Sigmoid colon (tissue), 7 donors: Measurements from ENCODE around the gene MIOS. TPM values are rescaled to one million over a fixed set of nuclear protein-coding genes. Genes with fewer than 3 reads are reported as not detected.

Source experiments
- DNase-seq: peaks from one replicate; pipeline ENCODE4 v3.0.0-alpha.2; 2019
- H3K27ac ChIP-seq, 4 donors: fragments of 200-600 bp; sonication (generic); one replicate each; pipeline ENCODE4 v1.5.1; 2016 to 2019; ENCODE audit warnings: mild to moderate bottlenecking in 1 of 4
- H3K27me3 ChIP-seq, 3 donors: fragments of 200-600 bp; sonication (generic); one replicate each; pipeline ENCODE4 v1.5.1; 2019; ENCODE audit warnings: mild to moderate bottlenecking in 1 of 3
- H3K36me3 ChIP-seq, 4 donors: fragments of 200-600 bp; sonication (generic); one replicate each; pipeline ENCODE4 v1.5.1; 2016 to 2019
- H3K4me1 ChIP-seq, 4 donors: fragments of 200-600 bp; sonication (generic); one replicate each; pipeline ENCODE4 v1.5.1; 2017 to 2019
- H3K4me3 ChIP-seq, 4 donors: fragments of 200-600 bp; sonication (generic); one replicate each; pipeline ENCODE4 v1.5.1; 2017 to 2019; ENCODE audit warnings: mild to moderate bottlenecking in 2 of 4, moderate library complexity in 1 of 4
- H3K9me3 ChIP-seq, 4 donors: fragments of 200-600 bp in 3 of 4; sonication (generic) in 3 of 4; one replicate each; pipeline versions ENCODE4 v1.5.1 to v1.6.1; 2013 to 2019
- EP300 ChIP-seq, 4 donors: sonication (generic); formaldehyde crosslinking; IDR thresholded peaks; one replicate each; pipeline ENCODE4 v1.6.1; 2017; ENCODE audit warnings: antibody characterized with exemption in 4 of 4
- POLR2A ChIP-seq, 2 donors: fragments of 450-650 bp; IDR thresholded peaks; one replicate each; pipeline ENCODE4 v1.6.1; 2016; ENCODE audit warnings: antibody characterized with exemption in 2 of 2, mild to moderate bottlenecking in 2 of 2, moderate library complexity in 2 of 2
- POLR2AphosphoS5 ChIP-seq, 4 donors: sonication (generic); formaldehyde crosslinking; IDR thresholded peaks; one replicate each; pipeline ENCODE4 v1.6.1; 2017; ENCODE audit warnings: antibody characterized with exemption in 4 of 4
- WGBS, 2 donors: extraction: QIAGEN DNeasy Blood & Tissue Kit; methylation state at CpG; one replicate each; pipeline ENCODE4 v1.1.7; 2013; 5-methylcytosine and 5-hydroxymethylcytosine counted together
- intact Hi-C: fragments of 100-400 bp; cut with DNase I; formaldehyde crosslinking; loops from one replicate; pipeline ENCODE4 v1.15.1; 2023
- polyA plus RNA-seq, 3 donors: library from polyadenylated mRNA; stranded (reverse); fragments of 200-250 nt; gene quantifications; one replicate each; pipeline ENCODE4 v1.2.3, GENCODE V29; 2013
- total RNA-seq, 4 donors: library from RNA; depleted of rRNA; stranded (reverse); fragments of >200 nt; gene quantifications; one replicate each; pipeline ENCODE4 v1.1.0, GENCODE V29; 2016
- TF ChIP-seq, protein P1 (sequence below), 4 experiments: fragments of 450-650 bp in 3 of 4; fragments of 200-600 bp in 1 of 4; IDR thresholded peaks; one replicate each; pipeline ENCODE4 v1.5.1; 2016 to 2019; ENCODE audit warnings: antibody characterized with exemption in 4 of 4, mild to moderate bottlenecking in 3 of 4, moderate library complexity in 2 of 4
- donor health status: healthy with polysubstance abuse.
- donor health status: Bipolar disorder and iron deficiency.
- donor health status: healthy.

MIOS gene
- total and polyA plus RNA-seq, 7 donors: 11.3 to 40.3 (median 20.8) TPM

DNA sequence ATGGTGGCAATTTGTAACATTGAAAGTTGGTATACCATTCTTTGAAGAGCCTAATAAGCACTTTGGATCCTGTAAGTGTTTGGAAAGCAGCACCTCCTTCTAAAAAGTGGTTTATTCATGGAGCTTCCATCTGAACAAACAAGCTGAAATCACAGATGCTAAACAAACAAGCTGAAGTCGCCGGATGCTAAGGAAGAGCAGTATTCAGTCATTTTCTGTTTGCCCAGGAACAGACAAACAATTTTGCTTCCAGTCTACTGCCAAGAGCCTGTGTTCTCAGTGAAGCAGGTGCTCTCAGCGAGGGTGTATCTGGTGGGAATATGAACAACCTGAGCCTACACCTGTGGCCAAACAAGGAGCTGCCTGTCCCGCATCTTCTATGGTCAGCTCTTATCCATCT lies 37.4 kb upstream of the MIOS start:
- no peaks in the 10 kb centered on the region for H3K27me3 ChIP-seq
- no peak for DNase-seq
- WGBS, 2 donors: 23 to 67% methylated on average over 4 of the region's 4 CpGs
- TF ChIP-seq EP300 (IDR thresholded peaks at IDR 0.05) (no peak), POLR2AphosphoS5 (IDR thresholded peaks at IDR 0.05) (no peak), POLR2A (IDR thresholded peaks at IDR 0.05) (no peak)
- TF ChIP-seq, protein P1, sequence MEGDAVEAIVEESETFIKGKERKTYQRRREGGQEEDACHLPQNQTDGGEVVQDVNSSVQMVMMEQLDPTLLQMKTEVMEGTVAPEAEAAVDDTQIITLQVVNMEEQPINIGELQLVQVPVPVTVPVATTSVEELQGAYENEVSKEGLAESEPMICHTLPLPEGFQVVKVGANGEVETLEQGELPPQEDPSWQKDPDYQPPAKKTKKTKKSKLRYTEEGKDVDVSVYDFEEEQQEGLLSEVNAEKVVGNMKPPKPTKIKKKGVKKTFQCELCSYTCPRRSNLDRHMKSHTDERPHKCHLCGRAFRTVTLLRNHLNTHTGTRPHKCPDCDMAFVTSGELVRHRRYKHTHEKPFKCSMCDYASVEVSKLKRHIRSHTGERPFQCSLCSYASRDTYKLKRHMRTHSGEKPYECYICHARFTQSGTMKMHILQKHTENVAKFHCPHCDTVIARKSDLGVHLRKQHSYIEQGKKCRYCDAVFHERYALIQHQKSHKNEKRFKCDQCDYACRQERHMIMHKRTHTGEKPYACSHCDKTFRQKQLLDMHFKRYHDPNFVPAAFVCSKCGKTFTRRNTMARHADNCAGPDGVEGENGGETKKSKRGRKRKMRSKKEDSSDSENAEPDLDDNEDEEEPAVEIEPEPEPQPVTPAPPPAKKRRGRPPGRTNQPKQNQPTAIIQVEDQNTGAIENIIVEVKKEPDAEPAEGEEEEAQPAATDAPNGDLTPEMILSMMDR (IDR thresholded peaks at IDR 0.05): no peak
- H3K4me1 ChIP-seq: no peaks in the 10 kb centered on the region
- no peak overlapping the region for H3K4me3 ChIP-seq
- intact Hi-C loops: no loop called here
- no peaks in the 10 kb centered on the region for H3K9me3 ChIP-seq
- no peaks in the 10 kb centered on the region for H3K36me3 ChIP-seq
- H3K27ac ChIP-seq: no peak overlapping the region

DNA sequence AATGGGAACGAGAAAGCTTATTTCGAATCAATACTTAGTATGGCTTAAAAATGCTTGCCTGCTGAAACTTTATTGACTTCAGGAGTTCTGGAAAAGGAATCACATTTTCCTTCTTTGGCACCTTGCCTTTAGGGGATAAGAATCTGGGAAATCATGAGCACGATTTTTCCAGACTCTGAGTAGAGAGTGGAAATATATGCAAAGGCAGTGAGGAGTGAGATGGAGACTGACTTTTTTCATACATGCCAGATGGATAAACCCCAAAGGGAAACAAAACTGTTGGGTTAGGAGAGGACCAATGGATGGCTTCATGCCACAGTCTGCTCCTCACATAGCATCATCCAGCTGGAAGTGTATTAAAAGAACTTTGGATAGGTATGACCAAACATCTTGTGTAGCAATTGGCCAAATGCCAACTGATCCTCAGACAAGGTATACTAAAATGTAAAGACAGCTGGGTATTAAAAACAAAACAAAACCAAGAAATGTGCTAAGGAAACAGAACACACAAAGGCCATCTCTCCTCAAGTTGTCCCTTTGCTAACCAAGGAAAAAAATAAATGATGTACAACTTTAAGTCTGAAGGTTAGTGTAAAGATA lies 32.8 kb upstream of the MIOS start:
- TF ChIP-seq EP300 (IDR thresholded peaks at IDR 0.05) (no peak), POLR2AphosphoS5 (IDR thresholded peaks at IDR 0.05) (no peak), POLR2A (IDR thresholded peaks at IDR 0.05) (no peak)
- TF ChIP-seq, protein P1 (IDR thresholded peaks at IDR 0.05): no peak
- Histone ChIP-seq H3K9me3 (no peaks in the 10 kb centered on the region), H3K27ac (no peak overlapping the region), H3K36me3 (no peaks in the 10 kb centered on the region), H3K27me3 (no peaks in the 10 kb centered on the region), H3K4me1 (no peaks in the 10 kb centered on the region), H3K4me3 (peak overlapping the region in 1 of 4 donors; percentile 3)
- 90 to 91% methylated on average over 3 of the region's 3 CpGs for WGBS, 2 donors
- no peak for DNase-seq
- intact Hi-C loops: no loop called here

DNA sequence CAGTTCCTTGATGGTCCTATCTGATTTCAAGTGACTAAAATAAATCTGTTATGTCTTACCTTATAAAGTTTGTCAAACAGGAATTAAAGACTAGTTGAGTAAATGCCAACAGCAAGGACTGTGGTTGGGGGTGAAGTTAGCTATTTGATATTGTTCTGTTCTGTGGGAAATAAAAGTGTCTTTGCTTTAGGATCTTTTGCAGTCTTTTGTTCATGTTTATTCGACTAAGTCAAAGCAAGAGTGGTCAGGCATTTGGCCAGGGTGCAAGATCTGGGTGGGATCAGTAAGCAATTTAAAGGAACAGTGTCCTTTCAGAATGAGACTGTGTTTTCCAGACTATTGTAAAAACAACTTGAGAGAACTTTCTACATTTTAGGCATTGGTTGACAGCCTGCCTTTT lies 31.0 kb upstream of the MIOS start, which contains the start of gene COL28A1:
Gene COL28A1 (minus strand): TSS at position 183 of the 400 bp plus-strand sequence. CDS start 2,998 bp downstream, outside the sequence.
- Histone ChIP-seq H3K27ac (no peak within 1 kb of the TSS), H3K4me3 (peak within 1 kb of the TSS in 2 of 4 donors; percentile 0 to 2), H3K9me3 (no peaks in the 10 kb centered on the region), H3K4me1 (no peaks in the 10 kb centered on the region), H3K36me3 (no peaks in the 10 kb centered on the region), H3K27me3 (no peaks in the 10 kb centered on the region)
- 19 to 35% methylated on average over 1 of the region's 1 CpG for WGBS, 2 donors
- no peak for DNase-seq
- no peak for TF ChIP-seq POLR2A (IDR thresholded peaks at IDR 0.05)
- no peak for TF ChIP-seq POLR2AphosphoS5 (IDR thresholded peaks at IDR 0.05)
- no peak for TF ChIP-seq EP300 (IDR thresholded peaks at IDR 0.05)
- TF ChIP-seq, protein P1 (IDR thresholded peaks at IDR 0.05): no peak
- intact Hi-C loops: no loop called here

DNA sequence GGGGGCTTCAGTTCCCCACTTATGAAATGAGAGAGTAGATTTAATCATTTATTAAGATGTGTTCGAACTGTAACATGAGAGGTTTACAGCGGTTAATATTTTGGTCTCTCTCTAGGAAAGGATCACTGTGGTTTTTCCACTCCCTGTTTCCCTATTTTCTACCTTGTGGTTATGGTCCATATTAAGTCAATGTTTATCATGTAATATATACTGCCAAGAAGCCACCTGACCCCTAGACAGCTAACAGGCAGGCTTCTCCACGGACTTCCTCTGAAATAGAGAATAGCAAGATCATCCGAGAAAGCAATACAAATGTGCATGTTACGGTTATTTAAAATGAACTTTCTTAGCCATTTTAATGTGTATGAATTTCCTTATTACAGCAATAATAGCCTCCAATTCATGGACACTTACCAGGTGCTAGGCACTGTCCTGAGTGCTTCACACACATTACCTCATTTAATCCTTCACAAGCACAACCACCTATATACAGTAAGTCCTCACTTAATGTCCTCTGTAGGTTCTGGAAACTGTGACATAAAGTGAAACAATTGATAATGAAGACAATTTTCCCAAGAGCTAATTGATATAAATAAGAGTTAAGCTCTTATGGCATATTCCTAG lies 30.2 kb upstream of the MIOS start:
- no peak overlapping the region for H3K4me3 ChIP-seq
- TF ChIP-seq POLR2A (IDR thresholded peaks at IDR 0.05) (no peak), POLR2AphosphoS5 (IDR thresholded peaks at IDR 0.05) (no peak), EP300 (IDR thresholded peaks at IDR 0.05) (no peak)
- TF ChIP-seq, protein P1 (IDR thresholded peaks at IDR 0.05): no peak
- H3K27me3 ChIP-seq: no peaks in the 10 kb centered on the region
- no peaks in the 10 kb centered on the region for H3K36me3 ChIP-seq
- intact Hi-C loops: no loop called here
- DNase-seq: no peak
- H3K27ac ChIP-seq: no peak overlapping the region
- no peaks in the 10 kb centered on the region for H3K4me1 ChIP-seq
- no peaks in the 10 kb centered on the region for H3K9me3 ChIP-seq
- WGBS, 2 donors: 35 to 77% methylated on average over 5 of the region's 5 CpGs
